Loucy (cell line): ENCODE data around the gene TRAPPC3L.

Experiments
- H2AFZ ChIP-seq: fragments of 200-600 bp; sonication (generic); 2 replicates; pipeline ENCODE4 v1.6.0; 2016; ENCODE audit warnings: antibody characterized with exemption, mild to moderate bottlenecking, low read length, moderate library complexity
- H3F3A ChIP-seq: fragments of 200-600 bp; 2 replicates; pipeline ENCODE4 v1.6.0; 2016; ENCODE audit warnings: antibody characterized with exemption, low read depth, mild to moderate bottlenecking
- H3K27me3 ChIP-seq: fragments of 200-600 bp; sonication (generic); 2 replicates; pipeline ENCODE4 v1.6.1; 2014; ENCODE audit warnings: low read length, mild to moderate bottlenecking; ENCODE audit not compliant: insufficient read depth, poor library complexity, severe bottlenecking
- H3K36me3 ChIP-seq: fragments of 200-600 bp; sonication (generic); 2 replicates; pipeline ENCODE4 v1.6.1; 2016; ENCODE audit warnings: low read length; ENCODE audit not compliant: insufficient read depth
- H3K4me1 ChIP-seq: fragments of 200-600 bp; sonication (generic); 2 replicates; pipeline ENCODE4 v1.5.1; 2014; ENCODE audit warnings: low read length, mild to moderate bottlenecking; ENCODE audit not compliant: insufficient read depth, poor library complexity, severe bottlenecking
- H3K4me2 ChIP-seq: fragments of 200-600 bp; sonication (generic); 2 replicates; pipeline ENCODE4 v1.6.0; 2014; ENCODE audit warnings: antibody characterized with exemption, low read length, low read depth, mild to moderate bottlenecking; ENCODE audit not compliant: poor library complexity, severe bottlenecking
- H3K4me3 ChIP-seq: fragments of 200-600 bp; sonication (generic); 2 replicates; pipeline ENCODE4 v1.5.1; 2014; ENCODE audit warnings: low read length, mild to moderate bottlenecking, mixed read lengths; ENCODE audit not compliant: poor library complexity, severe bottlenecking
- H3K79me2 ChIP-seq: fragments of 200-600 bp; sonication (generic); 2 replicates; pipeline ENCODE4 v1.6.1; 2014; ENCODE audit warnings: low read length; ENCODE audit not compliant: insufficient read depth
- H3K9ac ChIP-seq: fragments of 200-600 bp; sonication (generic); 2 replicates; pipeline ENCODE4 v1.6.0; 2014; ENCODE audit warnings: mild to moderate bottlenecking, low read depth, low read length, moderate library complexity; ENCODE audit not compliant: poor library complexity, severe bottlenecking
- H3K9me2 ChIP-seq: fragments of 200-600 bp; sonication (generic); replicated peaks from 2 replicates; pipeline ENCODE4 v1.6.1; 2016; ENCODE audit warnings: low read depth, low read length, mixed read lengths
- H3K9me3 ChIP-seq: fragments of 200-600 bp; sonication (generic); 2 replicates; pipeline ENCODE4 v1.6.1; 2014; ENCODE audit warnings: mild to moderate bottlenecking, antibody characterized with exemption, low read length, low read depth; ENCODE audit not compliant: insufficient read depth
- H4K20me1 ChIP-seq: fragments of 200-600 bp; sonication (generic); 2 replicates; pipeline ENCODE4 v1.6.0; 2014; ENCODE audit warnings: antibody characterized with exemption, low read length, mild to moderate bottlenecking; ENCODE audit not compliant: insufficient read depth, poor library complexity, severe bottlenecking
- CTCF ChIP-seq: fragments of 200-600 bp; sonication (generic); conservative IDR thresholded peaks from 2 replicates; pipeline ENCODE4 v1.5.1; 2014; ENCODE audit warnings: mild to moderate bottlenecking, antibody characterized with exemption, low read length
- EZH2phosphoT487 ChIP-seq: fragments of 200-600 bp; IDR thresholded peaks from 2 replicates; pipeline ENCODE4 v1.6.1; 2018; ENCODE audit warnings: antibody characterized with exemption, mild to moderate bottlenecking, moderate library complexity, borderline replicate concordance

Gene TRAPPC3L

GRCh38 chr6:116461932-116462885 is 83.3 kb downstream of the TRAPPC3L start:
- no peaks in the 10 kb centered on the region for H3K9me2 ChIP-seq
- peak overlapping the region; percentile 90 for H2AFZ ChIP-seq
- H4K20me1 ChIP-seq: no peaks in the 10 kb centered on the region
- H3K4me2 ChIP-seq: peak overlapping the region; percentile 75
- peak overlapping the region; percentile 70 for H3K9ac ChIP-seq
- H3K36me3 ChIP-seq: no peaks in the 10 kb centered on the region
- no peak for TF ChIP-seq EZH2phosphoT487
- TF ChIP-seq CTCF: no peak
- H3K4me1 ChIP-seq: peaks cover 34% of the 10 kb centered on the region
- peaks cover 3% of the 10 kb centered on the region; the same call in 1 of the 2 replicates for H3F3A ChIP-seq
- H3K79me2 ChIP-seq: peaks cover 3% of the 10 kb centered on the region; the same call in 1 of the 2 replicates
- no peaks in the 10 kb centered on the region for H3K27me3 ChIP-seq
- H3K4me3 ChIP-seq: peak overlapping the region; percentile 81
- H3K9me3 ChIP-seq: no peaks in the 10 kb centered on the region

DNA sequence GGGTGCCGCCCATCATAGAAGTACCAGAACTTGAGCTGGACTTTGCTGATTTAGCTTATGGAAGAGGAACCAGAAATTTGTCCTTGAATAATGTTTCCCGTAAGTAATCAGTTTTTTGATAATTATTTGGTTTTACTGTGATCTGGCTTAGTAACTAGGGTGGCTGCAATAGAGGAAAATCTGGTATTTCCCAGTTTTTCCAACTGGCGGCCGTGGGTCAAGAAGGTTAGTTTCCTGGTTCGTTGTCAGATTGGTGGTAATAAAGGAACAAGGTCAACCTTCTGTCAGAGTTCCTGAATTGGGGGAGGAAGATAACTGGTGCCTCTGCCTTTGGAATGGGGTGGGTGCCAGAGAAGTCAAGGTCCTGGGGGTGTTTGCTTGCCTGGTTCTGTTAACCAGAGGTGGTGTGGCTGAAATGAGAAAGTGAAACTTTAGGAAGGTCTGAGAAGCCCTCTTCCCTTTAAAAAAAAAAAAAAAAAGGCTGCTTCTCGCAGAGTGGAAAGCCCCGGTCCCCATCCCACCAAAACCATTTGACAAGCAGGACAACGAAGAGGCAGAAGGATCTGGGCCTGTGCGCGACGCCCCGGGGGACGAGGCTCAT is 84.1 kb downstream of the TRAPPC3L start, which contains the start of gene CALHM6:
Gene CALHM6, plus strand, starts transcription at position 45 of the 601 bp plus-strand sequence. Its CDS starts 555 bp downstream, at position 600.
- H3F3A ChIP-seq: peaks cover 3% of the 10 kb centered on the region; the same call in 1 of the 2 replicates

DNA sequence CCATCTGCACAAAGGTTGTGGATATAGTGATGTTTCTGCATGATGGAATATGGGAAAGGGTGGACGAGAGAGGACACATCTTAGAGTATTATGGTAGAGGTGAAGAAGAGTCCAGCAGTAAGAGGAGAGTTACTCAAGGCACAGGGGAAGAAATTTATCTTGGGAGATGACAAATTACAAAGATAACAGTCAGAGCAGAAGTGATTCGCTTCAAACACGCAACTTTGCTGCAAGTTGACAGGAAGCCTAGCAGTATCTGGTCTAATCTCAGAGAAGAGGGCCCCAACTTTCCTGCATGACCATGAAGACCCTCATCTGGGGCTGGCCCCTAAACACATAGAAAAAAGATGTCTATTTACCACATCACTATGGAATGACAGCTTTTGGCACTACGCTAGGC is 85.6 kb downstream of the TRAPPC3L start:
- Histone ChIP-seq H3K9ac (no peak overlapping the region), H3K9me3 (no peaks in the 10 kb centered on the region), H4K20me1 (no peaks in the 10 kb centered on the region), H3K36me3 (no peaks in the 10 kb centered on the region), H3K4me1 (peaks cover 26% of the 10 kb centered on the region), H3K27me3 (no peaks in the 10 kb centered on the region), H3K4me3 (no peak overlapping the region), H3K4me2 (no peak overlapping the region), H3F3A (peaks cover 3% of the 10 kb centered on the region; the same call in 1 of the 2 replicates), H3K9me2 (no peaks in the 10 kb centered on the region), H3K79me2 (peaks cover 3% of the 10 kb centered on the region; the same call in 1 of the 2 replicates), H2AFZ (no peak overlapping the region)
- TF ChIP-seq CTCF: no peak
- TF ChIP-seq EZH2phosphoT487: no peak

More for the DNA sequence above, 84.1 kb downstream of the TRAPPC3L start, which contains the start of gene CALHM6:
- H3K9me2 ChIP-seq: no peaks in the 10 kb centered on the region
- H3K27me3 ChIP-seq: no peaks in the 10 kb centered on the region
- no peaks in the 10 kb centered on the region for H4K20me1 ChIP-seq
- TF ChIP-seq CTCF: no peak
- TF ChIP-seq EZH2phosphoT487: no peak
- H2AFZ ChIP-seq: peak within 1 kb of the TSS; percentile 90
- peak within 1 kb of the TSS; percentile 70 for H3K9ac ChIP-seq
- H3K4me3 ChIP-seq: peak within 1 kb of the TSS; percentile 81
- H3K79me2 ChIP-seq: peaks cover 3% of the 10 kb centered on the region; the same call in 1 of the 2 replicates
- H3K4me2 ChIP-seq: peak within 1 kb of the TSS; percentile 75
- peaks cover 31% of the 10 kb centered on the region for H3K4me1 ChIP-seq
- no peaks in the 10 kb centered on the region for H3K36me3 ChIP-seq
- H3K9me3 ChIP-seq: no peaks in the 10 kb centered on the region
